HEK293 (cell line): ENCODE results near the gene ANKRD49.

Experiments used
- MYNN ChIP-seq: fragments of 450-650 bp; formaldehyde crosslinking; IDR thresholded peaks from 2 replicates; pipeline ENCODE4 v1.5.1; 2016; ENCODE audit warnings: missing biosample characterization, missing genetic modification characterization, borderline replicate concordance
- ZBTB8A ChIP-seq: fragments of 450-650 bp; formaldehyde crosslinking; IDR thresholded peaks from 2 replicates; pipeline ENCODE4 v1.5.1; 2016; ENCODE audit warnings: missing biosample characterization, missing genetic modification characterization
- ZNF133 ChIP-seq: fragments of 450-650 bp; formaldehyde crosslinking; IDR thresholded peaks from 2 replicates; pipeline ENCODE4 v1.5.1; 2016; ENCODE audit warnings: missing biosample characterization, missing genetic modification characterization
- ZNF16 ChIP-seq: fragments of 450-650 bp; formaldehyde crosslinking; IDR thresholded peaks from 2 replicates; pipeline ENCODE4 v1.5.1; 2016; ENCODE audit warnings: low read depth, missing biosample characterization, missing genetic modification characterization
- ZNF184 ChIP-seq: fragments of 450-650 bp; IDR thresholded peaks from 2 replicates; pipeline ENCODE4 v1.5.1; 2018; ENCODE audit warnings: missing biosample characterization, mild to moderate bottlenecking, missing genetic modification characterization
- ZNF324 ChIP-seq: fragments of 450-650 bp; formaldehyde crosslinking; IDR thresholded peaks from 2 replicates; pipeline ENCODE4 v1.5.1; 2016; ENCODE audit warnings: missing biosample characterization, missing genetic modification characterization
- ZNF654 ChIP-seq: fragments of 450-650 bp; formaldehyde crosslinking; IDR thresholded peaks from 2 replicates; pipeline ENCODE4 v1.5.1; 2016; ENCODE audit warnings: low read depth, missing biosample characterization, missing genetic modification characterization
- TF ChIP-seq, protein P1 (sequence below): fragments of 450-650 bp; formaldehyde crosslinking; IDR thresholded peaks from 2 replicates; pipeline ENCODE4 v1.5.1; 2016; ENCODE audit warnings: missing biosample characterization, missing genetic modification characterization
- TF ChIP-seq, protein P2 (sequence below): fragments of 450-650 bp; formaldehyde crosslinking; IDR thresholded peaks from 2 replicates; pipeline ENCODE4 v1.5.1; 2016; ENCODE audit warnings: missing biosample characterization, missing genetic modification characterization
- TF ChIP-seq, protein P3 (sequence below): fragments of 450-650 bp; formaldehyde crosslinking; IDR thresholded peaks from 2 replicates; pipeline ENCODE4 v1.5.0; 2017; ENCODE audit warnings: missing biosample characterization, missing genetic modification characterization, borderline replicate concordance
- TF ChIP-seq, protein P4 (sequence below): fragments of 450-650 bp; formaldehyde crosslinking; IDR thresholded peaks from 2 replicates; pipeline ENCODE4 v1.5.1; 2016; ENCODE audit warnings: missing biosample characterization, missing genetic modification characterization
- TF ChIP-seq, protein P5 (sequence below): fragments of 450-650 bp; formaldehyde crosslinking; IDR thresholded peaks from 2 replicates; pipeline ENCODE4 v1.5.1; 2017; ENCODE audit warnings: missing biosample characterization, missing genetic modification characterization

DNA sequence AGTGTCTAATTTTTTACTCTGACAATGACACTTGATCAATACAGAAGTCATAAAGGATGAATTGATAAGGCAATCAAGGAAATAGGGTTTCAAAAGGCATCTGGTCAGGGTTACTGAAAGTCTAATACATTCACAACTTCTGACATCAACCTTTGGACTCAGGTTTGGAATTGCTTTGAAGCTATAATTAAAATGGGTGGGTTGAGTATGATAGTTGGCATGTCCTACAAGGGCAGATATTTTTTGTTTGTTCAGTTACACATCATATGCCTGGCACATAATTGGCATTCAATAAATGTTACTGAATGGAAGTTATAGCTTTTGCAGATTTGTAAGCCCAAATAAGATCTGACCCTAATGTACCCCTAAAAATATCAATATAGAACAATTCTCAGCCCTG, 42.6 kb downstream of the ANKRD49 start:
- TF ChIP-seq ZNF324 (tag by site-specific recombination), result no peak
- TF ChIP-seq MYNN (tag by site-specific recombination), result no peak
- TF ChIP-seq, protein P1, sequence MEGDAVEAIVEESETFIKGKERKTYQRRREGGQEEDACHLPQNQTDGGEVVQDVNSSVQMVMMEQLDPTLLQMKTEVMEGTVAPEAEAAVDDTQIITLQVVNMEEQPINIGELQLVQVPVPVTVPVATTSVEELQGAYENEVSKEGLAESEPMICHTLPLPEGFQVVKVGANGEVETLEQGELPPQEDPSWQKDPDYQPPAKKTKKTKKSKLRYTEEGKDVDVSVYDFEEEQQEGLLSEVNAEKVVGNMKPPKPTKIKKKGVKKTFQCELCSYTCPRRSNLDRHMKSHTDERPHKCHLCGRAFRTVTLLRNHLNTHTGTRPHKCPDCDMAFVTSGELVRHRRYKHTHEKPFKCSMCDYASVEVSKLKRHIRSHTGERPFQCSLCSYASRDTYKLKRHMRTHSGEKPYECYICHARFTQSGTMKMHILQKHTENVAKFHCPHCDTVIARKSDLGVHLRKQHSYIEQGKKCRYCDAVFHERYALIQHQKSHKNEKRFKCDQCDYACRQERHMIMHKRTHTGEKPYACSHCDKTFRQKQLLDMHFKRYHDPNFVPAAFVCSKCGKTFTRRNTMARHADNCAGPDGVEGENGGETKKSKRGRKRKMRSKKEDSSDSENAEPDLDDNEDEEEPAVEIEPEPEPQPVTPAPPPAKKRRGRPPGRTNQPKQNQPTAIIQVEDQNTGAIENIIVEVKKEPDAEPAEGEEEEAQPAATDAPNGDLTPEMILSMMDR (tag by site-specific recombination), result no peak
- TF ChIP-seq, protein P2, sequence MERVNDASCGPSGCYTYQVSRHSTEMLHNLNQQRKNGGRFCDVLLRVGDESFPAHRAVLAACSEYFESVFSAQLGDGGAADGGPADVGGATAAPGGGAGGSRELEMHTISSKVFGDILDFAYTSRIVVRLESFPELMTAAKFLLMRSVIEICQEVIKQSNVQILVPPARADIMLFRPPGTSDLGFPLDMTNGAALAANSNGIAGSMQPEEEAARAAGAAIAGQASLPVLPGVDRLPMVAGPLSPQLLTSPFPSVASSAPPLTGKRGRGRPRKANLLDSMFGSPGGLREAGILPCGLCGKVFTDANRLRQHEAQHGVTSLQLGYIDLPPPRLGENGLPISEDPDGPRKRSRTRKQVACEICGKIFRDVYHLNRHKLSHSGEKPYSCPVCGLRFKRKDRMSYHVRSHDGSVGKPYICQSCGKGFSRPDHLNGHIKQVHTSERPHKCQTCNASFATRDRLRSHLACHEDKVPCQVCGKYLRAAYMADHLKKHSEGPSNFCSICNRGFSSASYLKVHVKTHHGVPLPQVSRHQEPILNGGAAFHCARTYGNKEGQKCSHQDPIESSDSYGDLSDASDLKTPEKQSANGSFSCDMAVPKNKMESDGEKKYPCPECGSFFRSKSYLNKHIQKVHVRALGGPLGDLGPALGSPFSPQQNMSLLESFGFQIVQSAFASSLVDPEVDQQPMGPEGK, result no peak
- TF ChIP-seq ZBTB8A (tag by site-specific recombination), result no peak
- TF ChIP-seq, protein P3, sequence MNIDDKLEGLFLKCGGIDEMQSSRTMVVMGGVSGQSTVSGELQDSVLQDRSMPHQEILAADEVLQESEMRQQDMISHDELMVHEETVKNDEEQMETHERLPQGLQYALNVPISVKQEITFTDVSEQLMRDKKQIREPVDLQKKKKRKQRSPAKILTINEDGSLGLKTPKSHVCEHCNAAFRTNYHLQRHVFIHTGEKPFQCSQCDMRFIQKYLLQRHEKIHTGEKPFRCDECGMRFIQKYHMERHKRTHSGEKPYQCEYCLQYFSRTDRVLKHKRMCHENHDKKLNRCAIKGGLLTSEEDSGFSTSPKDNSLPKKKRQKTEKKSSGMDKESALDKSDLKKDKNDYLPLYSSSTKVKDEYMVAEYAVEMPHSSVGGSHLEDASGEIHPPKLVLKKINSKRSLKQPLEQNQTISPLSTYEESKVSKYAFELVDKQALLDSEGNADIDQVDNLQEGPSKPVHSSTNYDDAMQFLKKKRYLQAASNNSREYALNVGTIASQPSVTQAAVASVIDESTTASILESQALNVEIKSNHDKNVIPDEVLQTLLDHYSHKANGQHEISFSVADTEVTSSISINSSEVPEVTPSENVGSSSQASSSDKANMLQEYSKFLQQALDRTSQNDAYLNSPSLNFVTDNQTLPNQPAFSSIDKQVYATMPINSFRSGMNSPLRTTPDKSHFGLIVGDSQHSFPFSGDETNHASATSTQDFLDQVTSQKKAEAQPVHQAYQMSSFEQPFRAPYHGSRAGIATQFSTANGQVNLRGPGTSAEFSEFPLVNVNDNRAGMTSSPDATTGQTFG (tag by site-specific recombination), result no peak
- TF ChIP-seq, protein P4, sequence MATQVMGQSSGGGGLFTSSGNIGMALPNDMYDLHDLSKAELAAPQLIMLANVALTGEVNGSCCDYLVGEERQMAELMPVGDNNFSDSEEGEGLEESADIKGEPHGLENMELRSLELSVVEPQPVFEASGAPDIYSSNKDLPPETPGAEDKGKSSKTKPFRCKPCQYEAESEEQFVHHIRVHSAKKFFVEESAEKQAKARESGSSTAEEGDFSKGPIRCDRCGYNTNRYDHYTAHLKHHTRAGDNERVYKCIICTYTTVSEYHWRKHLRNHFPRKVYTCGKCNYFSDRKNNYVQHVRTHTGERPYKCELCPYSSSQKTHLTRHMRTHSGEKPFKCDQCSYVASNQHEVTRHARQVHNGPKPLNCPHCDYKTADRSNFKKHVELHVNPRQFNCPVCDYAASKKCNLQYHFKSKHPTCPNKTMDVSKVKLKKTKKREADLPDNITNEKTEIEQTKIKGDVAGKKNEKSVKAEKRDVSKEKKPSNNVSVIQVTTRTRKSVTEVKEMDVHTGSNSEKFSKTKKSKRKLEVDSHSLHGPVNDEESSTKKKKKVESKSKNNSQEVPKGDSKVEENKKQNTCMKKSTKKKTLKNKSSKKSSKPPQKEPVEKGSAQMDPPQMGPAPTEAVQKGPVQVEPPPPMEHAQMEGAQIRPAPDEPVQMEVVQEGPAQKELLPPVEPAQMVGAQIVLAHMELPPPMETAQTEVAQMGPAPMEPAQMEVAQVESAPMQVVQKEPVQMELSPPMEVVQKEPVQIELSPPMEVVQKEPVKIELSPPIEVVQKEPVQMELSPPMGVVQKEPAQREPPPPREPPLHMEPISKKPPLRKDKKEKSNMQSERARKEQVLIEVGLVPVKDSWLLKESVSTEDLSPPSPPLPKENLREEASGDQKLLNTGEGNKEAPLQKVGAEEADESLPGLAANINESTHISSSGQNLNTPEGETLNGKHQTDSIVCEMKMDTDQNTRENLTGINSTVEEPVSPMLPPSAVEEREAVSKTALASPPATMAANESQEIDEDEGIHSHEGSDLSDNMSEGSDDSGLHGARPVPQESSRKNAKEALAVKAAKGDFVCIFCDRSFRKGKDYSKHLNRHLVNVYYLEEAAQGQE (tag by site-specific recombination), result no peak
- no peak for TF ChIP-seq ZNF133 (tag by site-specific recombination)
- TF ChIP-seq ZNF654, result no peak
- TF ChIP-seq ZNF184 (tag by site-specific recombination), result no peak
- TF ChIP-seq, protein P5, sequence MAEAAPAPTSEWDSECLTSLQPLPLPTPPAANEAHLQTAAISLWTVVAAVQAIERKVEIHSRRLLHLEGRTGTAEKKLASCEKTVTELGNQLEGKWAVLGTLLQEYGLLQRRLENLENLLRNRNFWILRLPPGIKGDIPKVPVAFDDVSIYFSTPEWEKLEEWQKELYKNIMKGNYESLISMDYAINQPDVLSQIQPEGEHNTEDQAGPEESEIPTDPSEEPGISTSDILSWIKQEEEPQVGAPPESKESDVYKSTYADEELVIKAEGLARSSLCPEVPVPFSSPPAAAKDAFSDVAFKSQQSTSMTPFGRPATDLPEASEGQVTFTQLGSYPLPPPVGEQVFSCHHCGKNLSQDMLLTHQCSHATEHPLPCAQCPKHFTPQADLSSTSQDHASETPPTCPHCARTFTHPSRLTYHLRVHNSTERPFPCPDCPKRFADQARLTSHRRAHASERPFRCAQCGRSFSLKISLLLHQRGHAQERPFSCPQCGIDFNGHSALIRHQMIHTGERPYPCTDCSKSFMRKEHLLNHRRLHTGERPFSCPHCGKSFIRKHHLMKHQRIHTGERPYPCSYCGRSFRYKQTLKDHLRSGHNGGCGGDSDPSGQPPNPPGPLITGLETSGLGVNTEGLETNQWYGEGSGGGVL (tag by site-specific recombination), result no peak
- no peak for TF ChIP-seq ZNF16
